ENCODE results near the gene ZFYVE28.

DNA sequence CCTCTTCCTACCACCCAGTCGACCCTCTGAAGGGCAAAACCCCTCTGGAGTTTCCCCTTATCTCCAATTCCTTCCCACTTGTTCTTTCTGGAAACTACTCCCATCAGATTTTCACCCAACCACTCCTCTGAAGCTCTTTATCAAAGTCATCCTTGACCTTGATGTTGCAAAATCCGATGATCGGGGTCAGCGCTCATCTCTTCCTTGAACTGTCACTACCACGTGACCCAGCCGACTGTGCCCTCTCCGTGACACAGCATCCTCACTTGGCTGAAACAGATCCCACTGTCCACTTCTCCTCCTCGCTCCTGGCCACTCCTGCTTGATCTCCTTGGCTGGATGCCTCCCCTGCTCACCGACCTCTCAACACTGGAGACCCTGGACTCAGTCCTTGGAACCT is 1.4 kb upstream of the ZFYVE28 start:
- TF ChIP-seq POLR2A (IDR thresholded peaks at IDR 0.05) (no peak), POLR2AphosphoS5 (IDR thresholded peaks at IDR 0.05) (no peak)
- TF ChIP-seq, protein P1, sequence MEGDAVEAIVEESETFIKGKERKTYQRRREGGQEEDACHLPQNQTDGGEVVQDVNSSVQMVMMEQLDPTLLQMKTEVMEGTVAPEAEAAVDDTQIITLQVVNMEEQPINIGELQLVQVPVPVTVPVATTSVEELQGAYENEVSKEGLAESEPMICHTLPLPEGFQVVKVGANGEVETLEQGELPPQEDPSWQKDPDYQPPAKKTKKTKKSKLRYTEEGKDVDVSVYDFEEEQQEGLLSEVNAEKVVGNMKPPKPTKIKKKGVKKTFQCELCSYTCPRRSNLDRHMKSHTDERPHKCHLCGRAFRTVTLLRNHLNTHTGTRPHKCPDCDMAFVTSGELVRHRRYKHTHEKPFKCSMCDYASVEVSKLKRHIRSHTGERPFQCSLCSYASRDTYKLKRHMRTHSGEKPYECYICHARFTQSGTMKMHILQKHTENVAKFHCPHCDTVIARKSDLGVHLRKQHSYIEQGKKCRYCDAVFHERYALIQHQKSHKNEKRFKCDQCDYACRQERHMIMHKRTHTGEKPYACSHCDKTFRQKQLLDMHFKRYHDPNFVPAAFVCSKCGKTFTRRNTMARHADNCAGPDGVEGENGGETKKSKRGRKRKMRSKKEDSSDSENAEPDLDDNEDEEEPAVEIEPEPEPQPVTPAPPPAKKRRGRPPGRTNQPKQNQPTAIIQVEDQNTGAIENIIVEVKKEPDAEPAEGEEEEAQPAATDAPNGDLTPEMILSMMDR (IDR thresholded peaks at IDR 0.05), result no peak
